ENCODE measurements around the gene SLC47A2.

The SLC47A2 gene

GRCh38 chr17:19753661-19754463 is 37.5 kb upstream of the SLC47A2 start:
- H3K9me3 Mint-ChIP-seq = no peaks in the 10 kb centered on the region
- H3K4me1 Mint-ChIP-seq (ENCODE audit: low read depth) = peaks cover 64% of the 10 kb centered on the region
- H3K27me3 Mint-ChIP-seq = peaks cover under 1% of the 10 kb centered on the region
- intact Hi-C loops (cut with micrococcal nuclease) = no loop called here
- H3K27ac Mint-ChIP-seq = peak overlapping the region; percentile 57
- H3K4me3 Mint-ChIP-seq = no peak overlapping the region
- no peaks in the 10 kb centered on the region for H3K36me3 Mint-ChIP-seq (ENCODE audit: low read depth)

- intact Hi-C loops (cut with micrococcal nuclease) = no loop called here
- no peaks in the 10 kb centered on the region for H3K9me3 Mint-ChIP-seq
- no peaks in the 10 kb centered on the region for H3K36me3 Mint-ChIP-seq (ENCODE audit: low read depth)
- H3K27me3 Mint-ChIP-seq = peaks cover 5% of the 10 kb centered on the region
- peak overlapping the region; percentile 48 for H3K27ac Mint-ChIP-seq
- H3K4me1 Mint-ChIP-seq (ENCODE audit: low read depth) = peaks cover 57% of the 10 kb centered on the region
- no peak overlapping the region for H3K4me3 Mint-ChIP-seq
Measured at GRCh38 chr17:19753051-19753509, 36.7 kb upstream of the SLC47A2 start.

GRCh38 chr17:19752216-19753050 is 36.0 kb upstream of the SLC47A2 start:
- peaks cover 9% of the 10 kb centered on the region for H3K27me3 Mint-ChIP-seq
- H3K27ac Mint-ChIP-seq = peak overlapping the region; percentile 48
- peaks cover 57% of the 10 kb centered on the region for H3K4me1 Mint-ChIP-seq (ENCODE audit: low read depth)
- no peaks in the 10 kb centered on the region for H3K36me3 Mint-ChIP-seq (ENCODE audit: low read depth)
- H3K4me3 Mint-ChIP-seq = no peak overlapping the region
- intact Hi-C loops (cut with micrococcal nuclease) = no loop called here
- H3K9me3 Mint-ChIP-seq = no peaks in the 10 kb centered on the region

- no peak overlapping the region for H3K4me3 Mint-ChIP-seq
- intact Hi-C loops (cut with micrococcal nuclease) = no loop called here
- H3K36me3 Mint-ChIP-seq (ENCODE audit: low read depth) = no peaks in the 10 kb centered on the region
- peaks cover 46% of the 10 kb centered on the region for H3K4me1 Mint-ChIP-seq (ENCODE audit: low read depth)
- peak overlapping the region; percentile 31 for H3K27ac Mint-ChIP-seq
- no peaks in the 10 kb centered on the region for H3K9me3 Mint-ChIP-seq
- H3K27me3 Mint-ChIP-seq = peaks cover 9% of the 10 kb centered on the region
Measured at GRCh38 chr17:19750835-19751234, 34.5 kb upstream of the SLC47A2 start.

- intact Hi-C loops (cut with micrococcal nuclease) = no loop called here
- no peaks in the 10 kb centered on the region for H3K36me3 Mint-ChIP-seq (ENCODE audit: low read depth)
- peaks cover 44% of the 10 kb centered on the region for H3K4me1 Mint-ChIP-seq (ENCODE audit: low read depth)
- no peaks in the 10 kb centered on the region for H3K9me3 Mint-ChIP-seq
- no peak overlapping the region for H3K4me3 Mint-ChIP-seq
- H3K27ac Mint-ChIP-seq = no peak overlapping the region
- peaks cover 11% of the 10 kb centered on the region for H3K27me3 Mint-ChIP-seq
Measured at GRCh38 chr17:19750020-19750572, 33.7 kb upstream of the SLC47A2 start.

GRCh38 chr17:19748807-19749193 is 32.4 kb upstream of the SLC47A2 start:
- peaks cover 44% of the 10 kb centered on the region for H3K4me1 Mint-ChIP-seq (ENCODE audit: low read depth)
- no peaks in the 10 kb centered on the region for H3K9me3 Mint-ChIP-seq
- no peak overlapping the region for H3K27ac Mint-ChIP-seq
- H3K27me3 Mint-ChIP-seq = peaks cover 15% of the 10 kb centered on the region
- H3K36me3 Mint-ChIP-seq (ENCODE audit: low read depth) = no peaks in the 10 kb centered on the region
- H3K4me3 Mint-ChIP-seq = no peak overlapping the region
- intact Hi-C loops (cut with micrococcal nuclease) = loop anchor here (5.0 kb wide), 1 partner anchor 236 kb away; no protein-coding TSS in a partner anchor

GRCh38 chr17:19747829-19748806 is 31.7 kb upstream of the SLC47A2 start, which contains the start of gene ALDH3A1:
TSS of gene ALDH3A1 (minus strand) at chr17:19748298. CDS start at chr17:19745129, 3,169 bp downstream.
- no peak within 1 kb of the TSS for H3K27ac Mint-ChIP-seq
- peaks cover 17% of the 10 kb centered on the region for H3K27me3 Mint-ChIP-seq
- intact Hi-C loops (cut with micrococcal nuclease) = loop anchor here (5.0 kb wide), 1 partner anchor 236 kb away; no protein-coding TSS in a partner anchor
- H3K36me3 Mint-ChIP-seq (ENCODE audit: low read depth) = no peaks in the 10 kb centered on the region
- H3K4me1 Mint-ChIP-seq (ENCODE audit: low read depth) = peaks cover 37% of the 10 kb centered on the region
- H3K9me3 Mint-ChIP-seq = no peaks in the 10 kb centered on the region
- no peak within 1 kb of the TSS for H3K4me3 Mint-ChIP-seq

- Mint-ChIP-seq H3K27me3 (peaks cover 17% of the 10 kb centered on the region), H3K27ac (no peak overlapping the region), H3K9me3 (no peaks in the 10 kb centered on the region), H3K4me1 (ENCODE audit: low read depth) (peaks cover 29% of the 10 kb centered on the region), H3K4me3 (no peak overlapping the region), H3K36me3 (ENCODE audit: low read depth) (no peaks in the 10 kb centered on the region)
- intact Hi-C loops (cut with micrococcal nuclease) = loop anchor here (5.0 kb wide), 1 partner anchor 235 kb away; no protein-coding TSS in a partner anchor
Measured at GRCh38 chr17:19747159-19747719, 30.9 kb upstream of the SLC47A2 start.

GRCh38 chr17:19746517-19746916 is 30.1 kb upstream of the SLC47A2 start:
- Mint-ChIP-seq H3K27ac (no peak overlapping the region), H3K9me3 (no peaks in the 10 kb centered on the region), H3K4me1 (ENCODE audit: low read depth) (peaks cover 24% of the 10 kb centered on the region), H3K4me3 (no peak overlapping the region), H3K36me3 (ENCODE audit: low read depth) (no peaks in the 10 kb centered on the region), H3K27me3 (peaks cover 17% of the 10 kb centered on the region)
- intact Hi-C loops (cut with micrococcal nuclease) = loop anchor here (5.0 kb wide), 1 partner anchor 234 kb away; no protein-coding TSS in a partner anchor

- peak overlapping the region; percentile 73 for H3K4me3 Mint-ChIP-seq
- H3K27me3 Mint-ChIP-seq = peaks cover 17% of the 10 kb centered on the region
- intact Hi-C loops (cut with micrococcal nuclease) = loop anchor here (5.0 kb wide), 1 partner anchor 233 kb away; no protein-coding TSS in a partner anchor
- peaks cover 15% of the 10 kb centered on the region for H3K4me1 Mint-ChIP-seq (ENCODE audit: low read depth)
- no peaks in the 10 kb centered on the region for H3K36me3 Mint-ChIP-seq (ENCODE audit: low read depth)
- H3K27ac Mint-ChIP-seq = peak overlapping the region; percentile 39
- H3K9me3 Mint-ChIP-seq = no peaks in the 10 kb centered on the region
Measured at GRCh38 chr17:19744922-19745757, 28.8 kb upstream of the SLC47A2 start.

- intact Hi-C loops (cut with micrococcal nuclease) = no loop called here
- Mint-ChIP-seq H3K27ac (peak overlapping the region; percentile 39), H3K27me3 (peaks cover 17% of the 10 kb centered on the region), H3K4me3 (peak overlapping the region; percentile 73), H3K36me3 (ENCODE audit: low read depth) (no peaks in the 10 kb centered on the region), H3K9me3 (no peaks in the 10 kb centered on the region), H3K4me1 (ENCODE audit: low read depth) (peaks cover 15% of the 10 kb centered on the region)
Measured at GRCh38 chr17:19744492-19744891, 28.1 kb upstream of the SLC47A2 start.

Data from dendritic cell treated with granulocyte-macrophage colony-stimulating factor and Interleukin-4, amounts not matched to agents 40 ng/mL and 50 ng/mL, for 4 days (primary cell).